Neural cell (in vitro differentiated cells): ENCODE measurements around the gene STYK1.

ENCODE experiments used
- EZH2 ChIP-seq: fragments of 200-600, 300-800 bp; shearing (Covaris generic), sonication (generic); IDR thresholded peaks from 2 replicates; pipeline ENCODE4 v1.6.1; 2014; ENCODE audit warnings: antibody characterized with exemption, low read length, borderline replicate concordance, mild to moderate bottlenecking; ENCODE audit not compliant: insufficient read depth, poor library complexity, severe bottlenecking
- MXI1 ChIP-seq: fragments of 450-650 bp; conservative IDR thresholded peaks from 2 replicates; pipeline ENCODE4 v1.6.1; 2014; ENCODE audit warnings: antibody characterized with exemption, mild to moderate bottlenecking; ENCODE audit not compliant: poor library complexity, severe bottlenecking
- POLR2AphosphoS5 ChIP-seq: IDR thresholded peaks from 2 replicates; pipeline ENCODE4 v1.6.1; 2012
- RAD21 ChIP-seq: fragments of 450-650 bp; conservative IDR thresholded peaks from 2 replicates; pipeline ENCODE4 v1.6.1; 2014; ENCODE audit warnings: antibody characterized with exemption, mild to moderate bottlenecking, moderate library complexity
- TAF1 ChIP-seq: IDR thresholded peaks from 2 replicates; pipeline ENCODE4 v1.6.1; 2012; ENCODE audit warnings: low read depth
- TF ChIP-seq, protein P1 (sequence below): fragments of 450-650 bp; IDR thresholded peaks from 2 replicates; pipeline ENCODE4 v1.5.1; 2014; ENCODE audit warnings: antibody characterized with exemption, mild to moderate bottlenecking, moderate library complexity; ENCODE audit not compliant: poor library complexity, severe bottlenecking
- TF ChIP-seq, protein P2 (sequence below): IDR thresholded peaks from 2 replicates; pipeline ENCODE4 v1.6.1; 2012; ENCODE audit warnings: borderline replicate concordance

DNA sequence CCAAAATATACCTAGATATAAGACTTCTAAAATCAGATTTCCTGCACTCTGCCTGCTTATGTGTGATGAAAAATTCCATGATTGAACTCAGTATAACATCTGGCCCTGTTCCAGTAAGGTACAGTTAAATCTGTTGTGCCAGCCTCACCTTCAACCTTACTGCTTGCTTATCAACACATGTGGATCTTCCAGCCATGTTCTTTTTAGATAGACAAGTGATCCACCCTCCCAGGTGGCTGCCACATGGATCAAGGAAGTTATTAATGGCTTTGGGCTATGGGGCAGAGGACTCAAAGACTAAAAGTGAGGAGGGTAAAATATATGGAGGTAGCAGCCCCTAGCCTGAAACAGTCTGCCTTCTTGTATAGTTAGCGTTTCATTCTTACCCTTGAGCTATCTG, 35.1 kb downstream of the STYK1 start:
- TF ChIP-seq, protein P1, sequence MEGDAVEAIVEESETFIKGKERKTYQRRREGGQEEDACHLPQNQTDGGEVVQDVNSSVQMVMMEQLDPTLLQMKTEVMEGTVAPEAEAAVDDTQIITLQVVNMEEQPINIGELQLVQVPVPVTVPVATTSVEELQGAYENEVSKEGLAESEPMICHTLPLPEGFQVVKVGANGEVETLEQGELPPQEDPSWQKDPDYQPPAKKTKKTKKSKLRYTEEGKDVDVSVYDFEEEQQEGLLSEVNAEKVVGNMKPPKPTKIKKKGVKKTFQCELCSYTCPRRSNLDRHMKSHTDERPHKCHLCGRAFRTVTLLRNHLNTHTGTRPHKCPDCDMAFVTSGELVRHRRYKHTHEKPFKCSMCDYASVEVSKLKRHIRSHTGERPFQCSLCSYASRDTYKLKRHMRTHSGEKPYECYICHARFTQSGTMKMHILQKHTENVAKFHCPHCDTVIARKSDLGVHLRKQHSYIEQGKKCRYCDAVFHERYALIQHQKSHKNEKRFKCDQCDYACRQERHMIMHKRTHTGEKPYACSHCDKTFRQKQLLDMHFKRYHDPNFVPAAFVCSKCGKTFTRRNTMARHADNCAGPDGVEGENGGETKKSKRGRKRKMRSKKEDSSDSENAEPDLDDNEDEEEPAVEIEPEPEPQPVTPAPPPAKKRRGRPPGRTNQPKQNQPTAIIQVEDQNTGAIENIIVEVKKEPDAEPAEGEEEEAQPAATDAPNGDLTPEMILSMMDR, result no peak
- TF ChIP-seq TAF1 (no peak), POLR2AphosphoS5 (no peak), EZH2 (no peak), MXI1 (no peak), RAD21 (no peak)
- TF ChIP-seq, protein P2, sequence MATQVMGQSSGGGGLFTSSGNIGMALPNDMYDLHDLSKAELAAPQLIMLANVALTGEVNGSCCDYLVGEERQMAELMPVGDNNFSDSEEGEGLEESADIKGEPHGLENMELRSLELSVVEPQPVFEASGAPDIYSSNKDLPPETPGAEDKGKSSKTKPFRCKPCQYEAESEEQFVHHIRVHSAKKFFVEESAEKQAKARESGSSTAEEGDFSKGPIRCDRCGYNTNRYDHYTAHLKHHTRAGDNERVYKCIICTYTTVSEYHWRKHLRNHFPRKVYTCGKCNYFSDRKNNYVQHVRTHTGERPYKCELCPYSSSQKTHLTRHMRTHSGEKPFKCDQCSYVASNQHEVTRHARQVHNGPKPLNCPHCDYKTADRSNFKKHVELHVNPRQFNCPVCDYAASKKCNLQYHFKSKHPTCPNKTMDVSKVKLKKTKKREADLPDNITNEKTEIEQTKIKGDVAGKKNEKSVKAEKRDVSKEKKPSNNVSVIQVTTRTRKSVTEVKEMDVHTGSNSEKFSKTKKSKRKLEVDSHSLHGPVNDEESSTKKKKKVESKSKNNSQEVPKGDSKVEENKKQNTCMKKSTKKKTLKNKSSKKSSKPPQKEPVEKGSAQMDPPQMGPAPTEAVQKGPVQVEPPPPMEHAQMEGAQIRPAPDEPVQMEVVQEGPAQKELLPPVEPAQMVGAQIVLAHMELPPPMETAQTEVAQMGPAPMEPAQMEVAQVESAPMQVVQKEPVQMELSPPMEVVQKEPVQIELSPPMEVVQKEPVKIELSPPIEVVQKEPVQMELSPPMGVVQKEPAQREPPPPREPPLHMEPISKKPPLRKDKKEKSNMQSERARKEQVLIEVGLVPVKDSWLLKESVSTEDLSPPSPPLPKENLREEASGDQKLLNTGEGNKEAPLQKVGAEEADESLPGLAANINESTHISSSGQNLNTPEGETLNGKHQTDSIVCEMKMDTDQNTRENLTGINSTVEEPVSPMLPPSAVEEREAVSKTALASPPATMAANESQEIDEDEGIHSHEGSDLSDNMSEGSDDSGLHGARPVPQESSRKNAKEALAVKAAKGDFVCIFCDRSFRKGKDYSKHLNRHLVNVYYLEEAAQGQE, result no peak
